Thyroid gland (tissue), 4 donors: ENCODE data around the gene EAF2. TPM values are rescaled to one million over a fixed set of nuclear protein-coding genes. Genes with fewer than 3 reads are reported as not detected.

Experiments used
- DNase-seq, 2 donors: peaks; one replicate each; pipeline ENCODE4 v3.0.0-alpha.2; 2019
- H3K27ac ChIP-seq, 3 donors: fragments of 200-600 bp; sonication (generic); 1 replicate in 2 of 3; 2 replicates in 1 of 3; pipeline ENCODE4 v1.5.1; 2016 to 2019; ENCODE audit warnings: mild to moderate bottlenecking in 1 of 3, moderate library complexity in 1 of 3
- H3K27me3 ChIP-seq: fragments of 200-600 bp; sonication (generic); one replicate; pipeline ENCODE4 v1.5.1; 2019
- H3K36me3 ChIP-seq, 2 donors: fragments of 200-600 bp; sonication (generic); one replicate each; pipeline ENCODE4 v1.5.1; 2016 to 2019
- H3K4me1 ChIP-seq, 2 donors: fragments of 200-600 bp; sonication (generic); one replicate each; pipeline ENCODE4 v1.5.1; 2017 to 2019
- H3K4me3 ChIP-seq, 3 donors: fragments of 200-600 bp; sonication (generic); replicated peaks in 1 of 3; 1 replicate in 2 of 3; 2 replicates in 1 of 3; pipeline ENCODE4 v1.5.1; 2016; ENCODE audit warnings: mild to moderate bottlenecking in 1 of 3
- H3K9me3 ChIP-seq: fragments of 200-600 bp; sonication (generic); one replicate; pipeline ENCODE4 v1.5.1; 2017
- POLR2A ChIP-seq, 2 donors: fragments of 450-650 bp; IDR thresholded peaks; one replicate each; pipeline ENCODE4 v1.6.1; 2017; ENCODE audit warnings: antibody characterized with exemption in 2 of 2, mild to moderate bottlenecking in 2 of 2, moderate library complexity in 1 of 2
- WGBS, 2 donors: methylation state at CpG; one replicate each; pipeline ENCODE4 v1.1.5; 2017; 5-methylcytosine and 5-hydroxymethylcytosine counted together
- intact Hi-C: fragments of 100-400 bp; cut with DNase I; formaldehyde crosslinking; loops from one replicate; pipeline ENCODE4 v1.15.1; 2023
- total RNA-seq, 4 donors: library from RNA; depleted of rRNA; stranded (reverse); fragments of >200 nt; gene quantifications; one replicate each; pipeline ENCODE4 v1.2.3, GENCODE V29; 2016
- TF ChIP-seq, protein P1 (sequence below), 6 experiments: fragments of 200-600 bp in 3 of 6; fragments of 450-650 bp in 3 of 6; sonication (generic) in 3 of 6; IDR thresholded peaks; one replicate each; pipeline ENCODE4 v1.5.1; 2016 to 2019; ENCODE audit warnings: antibody characterized with exemption in 6 of 6, mild to moderate bottlenecking in 2 of 6, inconsistent platforms in 1 of 6, moderate library complexity in 1 of 6

Gene EAF2
- total RNA-seq, 4 donors from 2014 or later: 2.6 to 6.8 (median 4.8) TPM

DNA sequence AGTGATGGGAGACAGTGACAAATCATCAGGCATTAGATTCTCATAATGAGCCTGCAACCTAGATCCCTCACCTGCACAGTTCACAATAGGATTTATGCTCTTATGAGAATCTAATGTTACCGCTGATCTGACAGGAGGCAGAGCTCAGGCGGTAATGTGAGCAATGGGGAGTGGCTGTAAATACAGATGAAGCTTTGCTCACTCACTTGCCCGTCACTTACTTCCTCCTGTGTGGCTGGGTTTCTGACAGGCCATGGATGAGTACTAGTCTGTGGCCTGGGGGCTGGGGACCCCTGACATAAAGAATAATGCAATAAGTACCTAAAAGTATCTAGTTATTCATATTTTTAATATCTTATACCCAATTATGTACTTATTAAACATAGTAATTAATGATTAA, 15.8 kb upstream of the EAF2 start:
- H3K27ac ChIP-seq: no peak overlapping the region
- H3K4me1 ChIP-seq: no peaks in the 10 kb centered on the region
- TF ChIP-seq, protein P1, sequence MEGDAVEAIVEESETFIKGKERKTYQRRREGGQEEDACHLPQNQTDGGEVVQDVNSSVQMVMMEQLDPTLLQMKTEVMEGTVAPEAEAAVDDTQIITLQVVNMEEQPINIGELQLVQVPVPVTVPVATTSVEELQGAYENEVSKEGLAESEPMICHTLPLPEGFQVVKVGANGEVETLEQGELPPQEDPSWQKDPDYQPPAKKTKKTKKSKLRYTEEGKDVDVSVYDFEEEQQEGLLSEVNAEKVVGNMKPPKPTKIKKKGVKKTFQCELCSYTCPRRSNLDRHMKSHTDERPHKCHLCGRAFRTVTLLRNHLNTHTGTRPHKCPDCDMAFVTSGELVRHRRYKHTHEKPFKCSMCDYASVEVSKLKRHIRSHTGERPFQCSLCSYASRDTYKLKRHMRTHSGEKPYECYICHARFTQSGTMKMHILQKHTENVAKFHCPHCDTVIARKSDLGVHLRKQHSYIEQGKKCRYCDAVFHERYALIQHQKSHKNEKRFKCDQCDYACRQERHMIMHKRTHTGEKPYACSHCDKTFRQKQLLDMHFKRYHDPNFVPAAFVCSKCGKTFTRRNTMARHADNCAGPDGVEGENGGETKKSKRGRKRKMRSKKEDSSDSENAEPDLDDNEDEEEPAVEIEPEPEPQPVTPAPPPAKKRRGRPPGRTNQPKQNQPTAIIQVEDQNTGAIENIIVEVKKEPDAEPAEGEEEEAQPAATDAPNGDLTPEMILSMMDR (IDR thresholded peaks at IDR 0.05): no peak
- no peak for TF ChIP-seq POLR2A (IDR thresholded peaks at IDR 0.05)
- no peaks in the 10 kb centered on the region for H3K9me3 ChIP-seq
- H3K36me3 ChIP-seq: peaks cover 4 to 10% of the 10 kb centered on the region in 2 donors
- WGBS, 2 donors: 97 to 99% methylated on average over 3 of the region's 3 CpGs
- intact Hi-C loops: no loop called here
- H3K4me3 ChIP-seq: no peak overlapping the region
- no peaks in the 10 kb centered on the region for H3K27me3 ChIP-seq
- DNase-seq: no peak

DNA sequence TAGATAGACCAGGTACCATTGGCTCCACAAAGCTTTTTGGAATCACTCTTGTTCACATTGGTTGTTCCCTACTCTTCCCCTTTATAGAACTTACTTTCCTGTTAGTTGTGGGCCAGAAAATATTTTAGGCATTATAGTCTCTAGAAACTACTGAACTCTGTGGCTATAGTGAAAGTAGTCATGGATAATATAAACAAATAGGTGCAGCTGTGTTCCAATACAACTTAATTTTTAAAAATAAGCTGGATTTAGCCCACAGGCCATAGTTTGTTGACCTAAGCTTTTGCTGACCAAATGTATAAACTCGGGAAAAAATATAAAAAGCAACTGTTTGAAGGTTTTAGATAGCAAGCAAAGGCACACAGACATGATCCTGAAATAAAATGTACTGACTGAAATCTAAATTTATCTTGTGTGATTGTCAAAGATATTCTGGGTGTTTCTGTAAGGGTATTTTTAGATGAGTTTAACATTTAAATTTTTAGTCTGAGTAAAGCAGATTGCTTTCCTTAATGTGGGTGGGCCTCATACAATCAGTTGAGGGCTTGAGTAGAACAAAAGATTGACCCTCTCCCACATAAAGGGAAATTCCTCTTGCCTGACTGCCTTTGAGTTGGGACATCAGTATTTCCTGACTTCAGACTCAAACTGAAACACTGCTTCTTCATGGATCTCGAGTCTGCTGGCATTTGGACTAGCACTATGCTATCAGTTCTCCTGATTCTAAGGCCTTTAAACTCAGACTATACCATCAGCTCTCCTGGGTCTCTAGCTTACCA, 13.4 kb upstream of the EAF2 start:
- no peak overlapping the region for H3K4me3 ChIP-seq
- no peaks in the 10 kb centered on the region for H3K27me3 ChIP-seq
- intact Hi-C loops: no loop called here
- WGBS, 2 donors: 92 to 95% methylated on average over 2 of the region's 2 CpGs
- peaks cover 9 to 17% of the 10 kb centered on the region in 2 donors for H3K36me3 ChIP-seq
- DNase-seq: no peak
- H3K4me1 ChIP-seq: no peaks in the 10 kb centered on the region
- H3K27ac ChIP-seq: no peak overlapping the region
- no peaks in the 10 kb centered on the region for H3K9me3 ChIP-seq
- TF ChIP-seq, protein P1 (IDR thresholded peaks at IDR 0.05): no peak
- no peak for TF ChIP-seq POLR2A (IDR thresholded peaks at IDR 0.05)

DNA sequence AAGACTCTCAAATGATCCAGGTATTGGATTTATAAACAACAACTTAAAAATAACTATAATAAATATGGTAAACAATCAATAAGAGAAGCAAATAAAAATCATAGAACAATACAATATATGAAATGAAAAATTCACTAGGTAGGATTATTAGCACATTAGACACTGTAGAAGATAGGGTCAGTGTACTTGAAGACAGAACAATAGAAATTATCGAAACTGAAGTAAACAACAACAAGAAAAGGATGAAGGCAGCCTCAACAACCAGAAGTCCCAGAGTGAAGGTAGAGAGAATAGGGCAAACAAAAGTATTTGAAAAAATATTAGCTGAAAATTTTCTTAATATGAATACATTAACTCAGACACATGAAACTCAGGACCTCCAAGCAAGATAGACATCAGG, 12.0 kb upstream of the EAF2 start:
- no peak overlapping the region for H3K27ac ChIP-seq
- no peaks in the 10 kb centered on the region for H3K9me3 ChIP-seq
- intact Hi-C loops: no loop called here
- H3K27me3 ChIP-seq: no peaks in the 10 kb centered on the region
- no peak overlapping the region for H3K4me3 ChIP-seq
- WGBS, 2 donors: 96 to 98% methylated on average over 1 of the region's 1 CpG
- no peaks in the 10 kb centered on the region for H3K4me1 ChIP-seq
- no peak for DNase-seq
- no peak for TF ChIP-seq POLR2A (IDR thresholded peaks at IDR 0.05)
- TF ChIP-seq, protein P1 (IDR thresholded peaks at IDR 0.05): no peak
- peaks cover 17 to 29% of the 10 kb centered on the region in 2 donors for H3K36me3 ChIP-seq

DNA sequence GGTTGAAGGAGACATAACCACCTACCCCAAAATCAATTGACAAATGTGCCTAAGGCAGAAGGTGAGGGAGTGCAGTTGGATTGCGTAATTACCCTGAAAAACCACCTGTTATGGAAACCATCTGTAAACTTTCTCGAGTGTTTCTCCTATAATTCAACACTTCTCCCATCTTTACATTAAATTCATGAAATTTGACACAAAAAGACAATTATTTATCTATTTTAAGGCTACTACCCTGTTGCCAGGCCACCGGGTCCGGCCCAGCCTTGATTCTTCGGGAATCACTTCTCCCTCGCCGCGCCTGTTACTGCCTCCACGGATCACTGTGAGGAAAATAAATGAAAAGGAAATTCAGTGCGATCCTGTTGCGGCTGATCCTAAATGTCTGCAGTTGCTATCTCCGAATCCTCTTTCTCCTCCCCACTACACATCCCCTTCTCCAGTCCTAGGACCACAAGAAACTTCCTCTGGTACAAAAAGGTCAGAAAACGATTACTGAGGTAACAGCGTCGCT, 795 bp upstream of the EAF2 start:
- peak; percentile 9 to 18 for DNase-seq
- no peaks in the 10 kb centered on the region for H3K27me3 ChIP-seq
- intact Hi-C loops: no loop called here
- H3K4me1 ChIP-seq: peaks cover 10 to 11% of the 10 kb centered on the region in 2 donors
- no peaks in the 10 kb centered on the region for H3K9me3 ChIP-seq
- WGBS, 2 donors: 15 to 18% methylated on average over 15 of the region's 15 CpGs
- H3K36me3 ChIP-seq: no peaks in the 10 kb centered on the region
- peak overlapping the region; percentile 52 to 95 (median 86) for H3K4me3 ChIP-seq
- H3K27ac ChIP-seq: peak overlapping the region in 1 of 3 donors; percentile 68
- TF ChIP-seq POLR2A (IDR thresholded peaks at IDR 0.05): no peak
- TF ChIP-seq, protein P1 (IDR thresholded peaks at IDR 0.05): no peak

DNA sequence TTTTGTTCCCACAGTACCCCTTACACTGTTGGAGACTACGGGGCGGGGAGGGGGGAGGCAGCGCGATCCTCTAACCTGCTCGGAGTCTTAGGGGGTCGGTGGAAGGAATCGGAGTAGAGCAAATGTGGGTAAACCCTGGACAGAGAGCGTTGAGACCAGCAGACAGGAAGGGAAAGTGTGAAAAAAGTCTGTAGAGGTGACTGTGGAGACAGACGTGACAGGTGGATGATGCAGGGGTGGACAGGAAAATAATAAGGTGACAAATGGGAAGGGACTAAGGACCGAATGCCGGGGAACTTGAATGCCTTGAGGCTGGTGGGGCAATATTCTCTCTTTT, 424 bp downstream of the EAF2 start:
- H3K36me3 ChIP-seq: no peaks in the 10 kb centered on the region
- peaks cover 10 to 11% of the 10 kb centered on the region in 2 donors for H3K4me1 ChIP-seq
- peak overlapping the region in 1 of 3 donors; percentile 49 for H3K27ac ChIP-seq
- no peaks in the 10 kb centered on the region for H3K9me3 ChIP-seq
- TF ChIP-seq, protein P1 (IDR thresholded peaks at IDR 0.05): no peak
- TF ChIP-seq POLR2A (IDR thresholded peaks at IDR 0.05): no peak
- WGBS, 2 donors: 1 to 2% methylated on average over 11 of the region's 11 CpGs
- no peaks in the 10 kb centered on the region for H3K27me3 ChIP-seq
- no peak for DNase-seq
- peak overlapping the region in 2 of 3 donors; percentile 52 to 72 for H3K4me3 ChIP-seq
- intact Hi-C loops: no loop called here
